Measurements from ENCODE around the gene SKIC2. TPM values are rescaled to one million over a fixed set of nuclear protein-coding genes. Genes with fewer than 3 reads are reported as not detected.

The SKIC2 gene
- total and polyA plus RNA-seq, 2 of the 4 experiments (the other 2 are of a cell fraction) = 30.6 to 46.0 TPM

- ATAC-seq (ENCODE audit: low read depth) = no peak
Measured at GRCh38 chr6:31911826-31912585, 47.0 kb upstream of the SKIC2 start.

More at GRCh38 chr6:31911826-31912585, 47.0 kb upstream of the SKIC2 start:
- Histone ChIP-seq H4K91ac (ENCODE audit: insufficient read depth, low read depth, low read length) (peak overlapping the region; percentile 62), H2AK9ac (replicated peaks; ENCODE audit: low read depth, low read length, poor library complexity) (no peak overlapping the region), H4K5ac (ENCODE audit: low read depth, low read length) (peak overlapping the region; percentile 56), H3K18ac (ENCODE audit: low read depth, low read length) (no peak overlapping the region; the same call in 1 of the 2 replicates), H2BK15ac (ENCODE audit: low read depth, low read length) (peak overlapping the region; percentile 53), H2AK5ac (ENCODE audit: low read depth, low read length) (peak overlapping the region; percentile 94), H3K36me3 (ENCODE audit: control insufficient read depth, insufficient read depth, low read length) (no peaks in the 10 kb centered on the region), H3K9me1 (ENCODE audit: insufficient read depth, low read length) (peaks cover 9% of the 10 kb centered on the region; the same call in 1 of the 2 replicates), H2BK20ac (ENCODE audit: low read depth, low read length) (peak overlapping the region; percentile 69), H3K4me3 (ENCODE audit: insufficient read depth, low read depth, low read length) (no peak overlapping the region), H3K56ac (ENCODE audit: extremely low read depth, insufficient read depth, low read length) (no peak overlapping the region), H3K14ac (replicated peaks; ENCODE audit: low read depth, low read length) (no peak overlapping the region; the same call in 1 of the 2 replicates), H3K4me1 (ENCODE audit: control insufficient read depth, insufficient read depth, low read length) (peaks cover 7% of the 10 kb centered on the region), H3K27me3 (ENCODE audit: control insufficient read depth, insufficient read depth, low read length) (no peaks in the 10 kb centered on the region), H4K8ac (ENCODE audit: low read depth in 2 of 2, low read length in 2 of 2) (peak overlapping the region in 1 of 2 experiments; percentile 23; a peak in 2 of 4 replicates), H3K4me2 (ENCODE audit: low read depth, low read length) (no peak overlapping the region), H3K23ac (ENCODE audit: low read depth, low read length) (no peak overlapping the region), H2AFZ (replicated peaks; ENCODE audit: low read length, poor library complexity) (no peak overlapping the region), H3K9ac (ENCODE audit: low read depth, low read length) (no peak overlapping the region), H3K4ac (ENCODE audit: low read depth, low read length) (peak overlapping the region; percentile 78), H2BK5ac (ENCODE audit: low read depth, low read length, poor library complexity, severe bottlenecking) (no peak overlapping the region), H2BK120ac (ENCODE audit: low read depth, low read length) (peak overlapping the region; percentile 78), H3K9me3 (ENCODE audit: control insufficient read depth, insufficient read depth, low read length) (no peaks in the 10 kb centered on the region), H3K27ac (ENCODE audit: insufficient read depth, low read length) (peak overlapping the region; percentile 54; the same call in 1 of the 2 replicates), H3K79me1 (ENCODE audit: low read depth in 1 of 2, low read length in 2 of 2) (no peaks in the 10 kb centered on the region), H4K20me1 (ENCODE audit: insufficient read depth, low read length) (no peaks in the 10 kb centered on the region)
- intact Hi-C loops (cut with micrococcal nuclease) = no loop called here
- in situ Hi-C loops (cut with MboI; ENCODE audit: low sequenced_read_pairs) = loop anchor here (5.0 kb wide), 1 partner anchor 35 kb away; the partner anchor contains the start of gene CFB
- ChIA-PET POLR2A (ENCODE audit: unreplicated experiment) (no interaction called here), CTCF (interaction anchor here (0.7 kb wide), 1 partner anchor 884 kb away, joined by 4 read pairs; no protein-coding TSS in a partner anchor)
- TF ChIP-seq RFX5 (IDR thresholded peaks at IDR 0.05; ENCODE audit: low read depth, low read length) (no peak), SMC3 (IDR thresholded peaks at IDR 0.05; ENCODE audit: low read depth, low read length) (no peak), MXI1 (IDR thresholded peaks at IDR 0.05; ENCODE audit: borderline replicate concordance, low read depth, low read length) (no peak), RAD21 (IDR thresholded peaks at IDR 0.05; ENCODE audit: low read length) (no peak)
- TF ChIP-seq, protein P1, sequence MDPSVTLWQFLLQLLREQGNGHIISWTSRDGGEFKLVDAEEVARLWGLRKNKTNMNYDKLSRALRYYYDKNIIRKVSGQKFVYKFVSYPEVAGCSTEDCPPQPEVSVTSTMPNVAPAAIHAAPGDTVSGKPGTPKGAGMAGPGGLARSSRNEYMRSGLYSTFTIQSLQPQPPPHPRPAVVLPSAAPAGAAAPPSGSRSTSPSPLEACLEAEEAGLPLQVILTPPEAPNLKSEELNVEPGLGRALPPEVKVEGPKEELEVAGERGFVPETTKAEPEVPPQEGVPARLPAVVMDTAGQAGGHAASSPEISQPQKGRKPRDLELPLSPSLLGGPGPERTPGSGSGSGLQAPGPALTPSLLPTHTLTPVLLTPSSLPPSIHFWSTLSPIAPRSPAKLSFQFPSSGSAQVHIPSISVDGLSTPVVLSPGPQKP (IDR thresholded peaks at IDR 0.05; ENCODE audit: borderline replicate concordance, low read depth, low read length) = no peak
- DNase-seq = no peak
- no TSS peak for BruUV-seq (replicated peaks)
- dilution Hi-C loops (cut with HindIII; ENCODE audit: low sequenced_read_pairs, unreplicated experiment) = no loop called here
- 82% methylated on average over 10 of the region's 11 CpGs; no CpG with 5 or more reads in 1 of the 2 experiments for WGBS, 2 experiments (ENCODE audit: extremely low coverage in 2 of 2, insufficient read length in 1 of 2)
